ENCODE results near the gene MUC7.
"Not testable (repeated sequence)": the region's sequence is repeated elsewhere in the genome, so short reads cannot be mapped to it uniquely, and the experiment has no call there.

The MUC7 gene

DNA sequence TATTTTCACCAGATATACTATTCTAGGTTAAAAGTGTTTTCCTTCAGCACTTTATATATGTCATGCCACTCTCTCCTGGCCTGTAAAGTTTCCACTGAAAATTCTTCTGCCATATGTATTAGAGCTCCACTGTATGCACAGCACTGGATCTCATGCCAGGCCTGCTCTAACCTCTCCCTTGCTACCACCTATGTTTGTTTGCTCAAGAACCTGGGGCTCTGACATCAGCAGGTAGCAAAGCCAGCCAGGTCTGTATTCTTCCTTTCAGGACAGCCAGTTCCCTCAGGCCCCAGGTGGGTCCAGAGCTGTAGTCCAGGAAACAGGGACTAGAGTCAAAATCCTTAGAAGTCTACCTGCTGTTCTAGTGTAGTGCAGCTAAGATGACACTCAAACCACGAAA lies 19.1 kb upstream of the MUC7 start:
- no peak for TF ChIP-seq CTBP1 (IDR thresholded peaks at IDR 0.05; ENCODE audit: borderline replicate concordance)
- no peak for TF ChIP-seq ZNF384 (IDR thresholded peaks at IDR 0.05)
- TF ChIP-seq L3MBTL2 (conservative IDR thresholded peaks at IDR 0.05) = no peak
- TF ChIP-seq SP1 (IDR thresholded peaks at IDR 0.05) = no peak
- TF ChIP-seq HDGF (IDR thresholded peaks at IDR 0.05; ENCODE audit: borderline replicate concordance) = no peak
- TF ChIP-seq LEF1 (IDR thresholded peaks at IDR 0.05; ENCODE audit: borderline replicate concordance) = no peak
- TF ChIP-seq ELF4 (IDR thresholded peaks at IDR 0.05) = no peak
- TF ChIP-seq NFRKB (IDR thresholded peaks at IDR 0.05) = no peak
- no peak for TF ChIP-seq FOXM1 (IDR thresholded peaks at IDR 0.05; ENCODE audit: borderline replicate concordance)
- TF ChIP-seq ARNT (IDR thresholded peaks at IDR 0.05) = no peak
- no peak for TF ChIP-seq SUZ12 (IDR thresholded peaks at IDR 0.05)
- no peak for TF ChIP-seq FOXK2 (IDR thresholded peaks at IDR 0.05)
- TF ChIP-seq BHLHE40 (IDR thresholded peaks at IDR 0.05; ENCODE audit: borderline replicate concordance) = no peak
- TF ChIP-seq FOXA1 (IDR thresholded peaks at IDR 0.05) = no peak
- no peak for TF ChIP-seq TARDBP (IDR thresholded peaks at IDR 0.05)
- TF ChIP-seq, protein P1, sequence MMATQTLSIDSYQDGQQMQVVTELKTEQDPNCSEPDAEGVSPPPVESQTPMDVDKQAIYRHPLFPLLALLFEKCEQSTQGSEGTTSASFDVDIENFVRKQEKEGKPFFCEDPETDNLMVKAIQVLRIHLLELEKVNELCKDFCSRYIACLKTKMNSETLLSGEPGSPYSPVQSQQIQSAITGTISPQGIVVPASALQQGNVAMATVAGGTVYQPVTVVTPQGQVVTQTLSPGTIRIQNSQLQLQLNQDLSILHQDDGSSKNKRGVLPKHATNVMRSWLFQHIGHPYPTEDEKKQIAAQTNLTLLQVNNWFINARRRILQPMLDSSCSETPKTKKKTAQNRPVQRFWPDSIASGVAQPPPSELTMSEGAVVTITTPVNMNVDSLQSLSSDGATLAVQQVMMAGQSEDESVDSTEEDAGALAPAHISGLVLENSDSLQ (IDR thresholded peaks at IDR 0.05) = no peak
- CTCF ChIA-PET = no interaction called here
- no peak for DNase-seq (ENCODE audit: extremely low spot score)

DNA sequence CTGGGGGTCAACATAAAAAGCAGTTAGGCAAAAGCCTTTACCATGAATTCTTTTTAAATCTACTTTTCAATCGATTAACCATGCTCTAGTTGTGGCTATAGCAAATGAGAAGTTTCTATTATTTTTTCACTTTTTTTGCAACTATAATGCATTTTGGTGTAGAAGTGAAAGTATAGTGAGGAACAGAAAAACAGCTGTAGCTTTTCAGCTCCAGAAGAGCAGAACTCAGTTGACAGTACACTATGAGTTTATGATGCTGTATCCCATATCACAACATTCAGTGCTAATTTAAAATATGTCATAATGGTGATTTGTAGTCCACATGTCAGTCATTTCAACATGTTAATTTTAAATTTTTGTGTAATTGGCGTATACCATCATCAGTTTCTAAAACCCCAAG lies 8.7 kb upstream of the MUC7 start:
- no peak for DNase-seq (ENCODE audit: extremely low spot score)
- no peak for TF ChIP-seq FOXM1 (IDR thresholded peaks at IDR 0.05; ENCODE audit: borderline replicate concordance)
- no peak for TF ChIP-seq L3MBTL2 (conservative IDR thresholded peaks at IDR 0.05)
- no peak for TF ChIP-seq SP1 (IDR thresholded peaks at IDR 0.05)
- TF ChIP-seq ARNT (IDR thresholded peaks at IDR 0.05) = no peak
- TF ChIP-seq SUZ12 (IDR thresholded peaks at IDR 0.05) = no peak
- no peak for TF ChIP-seq HDGF (IDR thresholded peaks at IDR 0.05; ENCODE audit: borderline replicate concordance)
- TF ChIP-seq ELF4 (IDR thresholded peaks at IDR 0.05) = no peak
- TF ChIP-seq BHLHE40 (IDR thresholded peaks at IDR 0.05; ENCODE audit: borderline replicate concordance) = no peak
- no peak for TF ChIP-seq CTBP1 (IDR thresholded peaks at IDR 0.05; ENCODE audit: borderline replicate concordance)
- no peak for TF ChIP-seq TARDBP (IDR thresholded peaks at IDR 0.05)
- no peak for TF ChIP-seq FOXA1 (IDR thresholded peaks at IDR 0.05)
- TF ChIP-seq LEF1 (IDR thresholded peaks at IDR 0.05; ENCODE audit: borderline replicate concordance) = no peak
- TF ChIP-seq ZNF384 (IDR thresholded peaks at IDR 0.05) = no peak
- ChIA-PET POLR2A (no interaction called here), CTCF (no interaction called here)

More for the DNA sequence above, 19.1 kb upstream of the MUC7 start:
- POLR2A ChIA-PET = no interaction called here

DNA sequence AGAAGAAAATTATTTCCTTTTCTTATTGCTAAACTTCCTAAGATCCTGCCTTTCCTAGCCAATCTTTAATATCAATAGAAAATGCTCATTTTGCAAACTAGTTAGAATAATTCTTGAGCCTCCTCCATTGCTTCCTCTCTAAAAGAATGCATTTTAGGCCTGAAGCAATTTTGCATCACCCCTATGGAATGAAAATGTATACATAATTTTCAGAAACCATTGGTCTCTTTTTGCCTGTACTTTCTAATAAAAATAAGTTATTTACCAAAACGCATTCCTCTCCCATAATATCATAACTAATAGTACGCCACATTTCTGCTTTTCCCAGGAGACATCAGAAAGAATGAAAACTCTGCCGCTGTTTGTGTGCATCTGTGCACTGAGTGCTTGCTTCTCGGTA lies 1.7 kb downstream of the MUC7 start:
- no peak for DNase-seq (ENCODE audit: extremely low spot score)
- ChIA-PET POLR2A (no interaction called here), CTCF (no interaction called here)
- TF ChIP-seq ZNF384 (IDR thresholded peaks at IDR 0.05) = no peak
- no peak for TF ChIP-seq NFRKB (IDR thresholded peaks at IDR 0.05)
- no peak for TF ChIP-seq SUZ12 (IDR thresholded peaks at IDR 0.05)
- TF ChIP-seq L3MBTL2 (conservative IDR thresholded peaks at IDR 0.05) = no peak
- no peak for TF ChIP-seq HDGF (IDR thresholded peaks at IDR 0.05; ENCODE audit: borderline replicate concordance)
- TF ChIP-seq FOXK2 (IDR thresholded peaks at IDR 0.05) = no peak
- no peak for TF ChIP-seq BHLHE40 (IDR thresholded peaks at IDR 0.05; ENCODE audit: borderline replicate concordance)
- TF ChIP-seq, protein P1 (IDR thresholded peaks at IDR 0.05) = no peak
- no peak for TF ChIP-seq LEF1 (IDR thresholded peaks at IDR 0.05; ENCODE audit: borderline replicate concordance)
- TF ChIP-seq SP1 (IDR thresholded peaks at IDR 0.05) = no peak
- no peak for TF ChIP-seq FOXA1 (IDR thresholded peaks at IDR 0.05)
- TF ChIP-seq TARDBP (IDR thresholded peaks at IDR 0.05) = no peak
- TF ChIP-seq FOXM1 (IDR thresholded peaks at IDR 0.05; ENCODE audit: borderline replicate concordance) = no peak

DNA sequence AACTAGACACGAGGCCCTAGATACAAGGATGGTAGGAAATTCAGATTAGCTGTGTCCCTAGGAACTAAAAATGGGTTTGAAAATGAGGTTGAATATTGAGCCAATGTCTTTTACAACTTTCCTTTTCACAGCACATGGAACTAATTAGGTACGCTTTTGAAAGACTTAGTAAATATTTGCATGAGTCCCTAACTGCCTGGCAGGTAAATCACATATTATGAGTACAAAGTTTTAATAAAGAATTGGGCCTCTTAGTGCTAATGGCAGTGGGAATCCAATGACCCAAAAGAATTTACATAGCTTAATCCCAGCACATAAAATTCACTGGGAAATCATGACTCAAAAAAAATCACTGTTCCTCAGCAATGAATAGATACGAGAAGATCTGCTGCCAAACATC lies 16.8 kb downstream of the MUC7 start:
- CTCF ChIA-PET = no interaction called here
- POLR2A ChIA-PET = no interaction called here
- no peak for DNase-seq (ENCODE audit: extremely low spot score)
- no peak for TF ChIP-seq CTBP1 (IDR thresholded peaks at IDR 0.05; ENCODE audit: borderline replicate concordance)
- no peak for TF ChIP-seq L3MBTL2 (conservative IDR thresholded peaks at IDR 0.05)
- no peak for TF ChIP-seq HDGF (IDR thresholded peaks at IDR 0.05; ENCODE audit: borderline replicate concordance)
- TF ChIP-seq NFRKB (IDR thresholded peaks at IDR 0.05) = no peak

DNA sequence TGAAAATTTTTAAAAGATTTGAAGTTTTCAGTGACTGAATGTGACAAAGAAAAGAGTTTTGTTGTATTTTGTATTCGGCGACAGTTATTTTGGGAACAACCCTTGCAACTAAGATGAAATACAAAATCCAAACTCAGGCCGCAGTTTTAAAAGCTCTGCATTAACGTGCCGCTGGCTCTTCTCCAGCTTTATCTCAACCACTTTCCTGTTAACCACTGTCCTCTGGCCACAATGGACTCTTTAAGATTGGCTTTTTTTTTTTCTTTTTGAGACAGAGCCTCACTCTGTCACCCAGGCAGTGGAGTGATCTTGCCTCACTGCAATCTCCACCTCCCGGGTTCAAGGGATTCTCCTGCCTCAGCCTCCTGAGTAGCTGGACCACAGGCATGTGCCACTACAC lies 24.2 kb downstream of the MUC7 start:
- TF ChIP-seq HDGF (IDR thresholded peaks at IDR 0.05; ENCODE audit: borderline replicate concordance) (no peak), SP1 (IDR thresholded peaks at IDR 0.05) (no peak), ELF4 (IDR thresholded peaks at IDR 0.05) (no peak), BHLHE40 (IDR thresholded peaks at IDR 0.05; ENCODE audit: borderline replicate concordance) (no peak), LEF1 (IDR thresholded peaks at IDR 0.05; ENCODE audit: borderline replicate concordance) (no peak), L3MBTL2 (conservative IDR thresholded peaks at IDR 0.05) (no peak), SUZ12 (IDR thresholded peaks at IDR 0.05) (no peak), NFRKB (IDR thresholded peaks at IDR 0.05) (no peak), FOXK2 (IDR thresholded peaks at IDR 0.05) (no peak), CTBP1 (IDR thresholded peaks at IDR 0.05; ENCODE audit: borderline replicate concordance) (no peak), ARNT (IDR thresholded peaks at IDR 0.05) (no peak), TARDBP (IDR thresholded peaks at IDR 0.05) (no peak), FOXA1 (IDR thresholded peaks at IDR 0.05) (no peak)
- TF ChIP-seq, protein P1 (IDR thresholded peaks at IDR 0.05) = no peak
- ChIA-PET POLR2A (no interaction called here), CTCF (no interaction called here)
- DNase-seq (ENCODE audit: extremely low spot score) = no peak

DNA sequence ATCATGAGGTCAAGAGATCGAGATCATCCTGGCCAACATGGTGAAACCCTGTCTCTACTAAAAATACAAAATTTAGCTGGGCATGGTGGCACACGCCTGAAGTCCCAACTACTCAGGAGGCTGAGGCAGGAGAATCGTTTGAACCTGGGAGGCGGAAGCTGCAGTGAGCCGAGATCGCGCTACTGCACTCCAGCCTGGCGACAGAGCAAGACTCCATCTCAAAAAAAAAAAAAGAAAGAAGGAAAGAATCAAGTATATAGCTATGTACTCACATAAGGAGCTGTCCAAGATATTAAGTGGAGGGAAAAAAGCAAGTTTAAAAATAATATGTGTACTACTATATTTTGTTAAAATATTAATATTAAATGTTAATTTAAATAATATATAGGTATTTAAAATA lies 29.8 kb downstream of the MUC7 start:
- DNase-seq (ENCODE audit: extremely low spot score); CTCF ChIA-PET; POLR2A ChIA-PET: not testable (repeated sequence)

DNA sequence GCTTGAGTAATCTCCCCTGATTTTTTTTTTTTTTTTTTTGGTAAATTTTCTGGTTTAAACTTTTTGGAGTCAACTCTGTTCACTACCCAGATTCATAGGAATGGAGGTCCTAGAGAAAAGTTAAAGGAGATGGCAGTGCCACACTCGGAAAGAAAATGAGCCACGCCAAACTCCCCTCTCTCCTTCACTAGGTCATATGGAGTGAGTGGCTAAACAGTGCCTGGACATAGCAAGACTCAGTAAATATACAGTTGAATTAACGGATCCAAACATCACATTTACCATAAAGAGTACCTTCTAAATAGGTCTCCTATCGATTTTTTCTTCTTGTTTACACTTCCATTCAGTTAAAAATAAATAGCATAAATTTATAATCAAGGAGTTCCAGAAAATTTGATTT lies 32.7 kb downstream of the MUC7 start:
- no peak for TF ChIP-seq SUZ12 (IDR thresholded peaks at IDR 0.05)
- TF ChIP-seq LEF1 (IDR thresholded peaks at IDR 0.05; ENCODE audit: borderline replicate concordance) = no peak
- TF ChIP-seq BHLHE40 (IDR thresholded peaks at IDR 0.05; ENCODE audit: borderline replicate concordance) = no peak
- TF ChIP-seq SP1 (IDR thresholded peaks at IDR 0.05) = no peak
- no peak for TF ChIP-seq HDGF (IDR thresholded peaks at IDR 0.05; ENCODE audit: borderline replicate concordance)
- TF ChIP-seq NFRKB (IDR thresholded peaks at IDR 0.05) = no peak
- no peak for TF ChIP-seq FOXK2 (IDR thresholded peaks at IDR 0.05)
- no peak for TF ChIP-seq FOXM1 (IDR thresholded peaks at IDR 0.05; ENCODE audit: borderline replicate concordance)
- TF ChIP-seq ZNF384 (IDR thresholded peaks at IDR 0.05) = no peak
- ChIA-PET CTCF (interaction anchor here (1.3 kb wide), 1 partner anchor 27 kb away, joined by 5 read pairs; no protein-coding TSS in a partner anchor), POLR2A (no interaction called here)
- no peak for DNase-seq (ENCODE audit: extremely low spot score)
